Activated naive CD4-positive, alpha-beta T cell treated with anti-CD3 and anti-CD28 coated beads, Interleukin-2, amount 50 U/mL, for 24 hours (primary cell): ENCODE measurements around the gene PRR16.
"Not testable (repeated sequence)": the region's sequence is repeated elsewhere in the genome, so short reads cannot be mapped to it uniquely, and the experiment has no call there.

Experiments used
- H3K27ac Mint-ChIP-seq: one replicate; pipeline ENCODE4 v1.8.0; 2021; ENCODE audit warnings: mild to moderate bottlenecking, mixed read lengths
- H3K27me3 Mint-ChIP-seq: one replicate; pipeline ENCODE4 v1.8.0; 2021; ENCODE audit warnings: mixed read lengths
- H3K36me3 Mint-ChIP-seq: one replicate; pipeline ENCODE4 v1.8.0; 2021; ENCODE audit warnings: mixed read lengths
- H3K4me1 Mint-ChIP-seq: one replicate; pipeline ENCODE4 v1.8.0; 2021; ENCODE audit warnings: mixed read lengths
- H3K4me3 Mint-ChIP-seq: one replicate; pipeline ENCODE4 v1.8.0; 2021; ENCODE audit warnings: mild to moderate bottlenecking, mixed read lengths
- H3K9me3 Mint-ChIP-seq: one replicate; pipeline ENCODE4 v1.8.0; 2021; ENCODE audit warnings: mixed read lengths

The PRR16 gene

DNA sequence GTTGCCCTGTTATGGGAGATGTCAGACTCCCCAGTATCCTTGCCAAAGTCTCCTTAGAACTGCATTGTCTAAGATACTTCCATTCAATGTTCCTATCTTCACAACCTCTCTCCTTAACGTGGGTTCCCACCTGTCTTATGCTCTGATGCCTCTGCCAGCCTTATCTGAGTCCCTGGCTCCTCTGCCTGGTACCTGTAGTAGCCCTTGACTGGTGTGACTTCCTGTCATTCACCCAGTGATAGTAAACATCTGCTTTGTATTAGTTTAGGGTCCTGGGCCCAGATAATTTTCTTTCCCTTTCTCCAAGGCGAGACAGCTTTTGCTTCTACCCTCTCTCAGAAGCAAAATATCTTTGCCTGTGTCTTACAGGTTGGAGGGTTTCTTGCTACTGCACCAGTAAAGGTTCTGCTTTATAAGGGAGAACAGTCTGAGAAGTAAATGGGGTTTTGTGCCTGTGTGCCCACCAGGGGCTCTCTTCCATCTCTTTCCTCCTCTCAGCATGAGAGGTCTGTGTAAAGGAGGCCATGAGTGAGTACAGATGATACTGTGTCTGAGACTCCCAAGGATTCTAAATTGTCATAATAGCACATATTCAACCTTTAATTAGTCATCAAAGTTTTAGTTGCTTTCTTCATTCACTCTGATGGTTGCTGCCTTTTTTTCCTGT, 220.8 kb downstream of the PRR16 start:
- H3K36me3 Mint-ChIP-seq: no peaks in the 10 kb centered on the region
- H3K4me1 Mint-ChIP-seq: no peaks in the 10 kb centered on the region
- H3K27me3 Mint-ChIP-seq: no peaks in the 10 kb centered on the region
- H3K4me3 Mint-ChIP-seq: no peak overlapping the region
- H3K9me3 Mint-ChIP-seq: peaks cover 9% of the 10 kb centered on the region
- no peak overlapping the region for H3K27ac Mint-ChIP-seq

DNA sequence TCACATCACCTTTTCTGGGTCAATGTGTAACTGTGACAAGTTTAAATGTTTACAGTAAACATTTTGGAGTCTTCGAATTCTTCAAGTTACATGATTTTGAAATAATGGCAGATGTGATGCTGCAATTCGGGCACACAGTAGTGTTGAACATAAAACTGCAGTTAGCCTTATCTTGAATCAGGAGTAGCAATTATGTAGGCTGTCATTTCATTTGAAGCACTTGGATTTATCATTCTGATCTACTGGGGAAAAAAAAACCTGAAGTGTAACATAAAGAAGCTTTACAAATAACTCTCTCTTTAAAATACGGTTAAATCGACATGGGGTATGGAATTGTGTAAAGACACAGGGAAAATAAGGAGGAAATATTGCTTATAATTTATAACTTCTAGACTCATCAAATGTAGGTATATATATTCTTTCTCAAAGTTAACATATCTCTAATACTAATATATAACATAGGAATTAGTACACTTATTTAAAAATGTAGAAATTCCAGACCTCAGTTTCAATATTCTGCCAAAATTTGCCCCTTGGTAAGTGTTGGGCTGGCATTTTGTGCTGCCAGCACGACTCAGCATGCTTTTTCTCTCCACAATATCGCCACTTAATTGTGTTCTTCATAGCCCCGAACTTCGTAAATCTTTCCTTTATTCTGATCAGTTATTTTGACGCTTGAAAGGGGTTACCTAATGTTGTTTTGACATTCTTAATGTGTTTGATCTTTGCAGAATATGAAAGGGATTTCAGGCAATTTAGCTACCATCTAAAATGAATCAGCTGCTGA, 226.7 kb downstream of the PRR16 start:
- no peak overlapping the region for H3K4me3 Mint-ChIP-seq
- H3K27ac Mint-ChIP-seq: no peak overlapping the region
- no peaks in the 10 kb centered on the region for H3K27me3 Mint-ChIP-seq
- no peaks in the 10 kb centered on the region for H3K4me1 Mint-ChIP-seq
- no peaks in the 10 kb centered on the region for H3K9me3 Mint-ChIP-seq
- H3K36me3 Mint-ChIP-seq: no peaks in the 10 kb centered on the region

DNA sequence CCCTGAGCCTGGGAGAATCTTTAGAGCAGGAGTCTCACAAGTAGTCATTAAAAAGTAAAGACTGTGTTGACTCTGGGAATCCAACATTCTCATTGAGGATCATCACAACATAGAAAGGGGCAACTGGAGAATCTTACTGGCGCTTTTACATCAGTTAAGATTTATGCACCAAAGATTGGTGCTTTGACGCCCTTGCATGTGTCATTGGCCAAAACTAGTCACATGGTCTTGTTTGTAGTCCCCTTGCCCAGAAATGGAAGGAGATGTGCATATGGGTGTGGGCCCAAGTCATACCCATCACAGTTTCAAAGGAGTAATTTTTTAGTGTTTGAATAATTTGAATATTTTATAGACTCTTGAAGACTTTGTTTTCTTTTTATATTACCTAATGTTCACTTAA, 228.2 kb downstream of the PRR16 start:
- H3K27ac Mint-ChIP-seq: no peak overlapping the region
- H3K4me3 Mint-ChIP-seq: no peak overlapping the region
- H3K27me3 Mint-ChIP-seq: no peaks in the 10 kb centered on the region
- no peaks in the 10 kb centered on the region for H3K4me1 Mint-ChIP-seq
- no peaks in the 10 kb centered on the region for H3K36me3 Mint-ChIP-seq
- no peaks in the 10 kb centered on the region for H3K9me3 Mint-ChIP-seq

DNA sequence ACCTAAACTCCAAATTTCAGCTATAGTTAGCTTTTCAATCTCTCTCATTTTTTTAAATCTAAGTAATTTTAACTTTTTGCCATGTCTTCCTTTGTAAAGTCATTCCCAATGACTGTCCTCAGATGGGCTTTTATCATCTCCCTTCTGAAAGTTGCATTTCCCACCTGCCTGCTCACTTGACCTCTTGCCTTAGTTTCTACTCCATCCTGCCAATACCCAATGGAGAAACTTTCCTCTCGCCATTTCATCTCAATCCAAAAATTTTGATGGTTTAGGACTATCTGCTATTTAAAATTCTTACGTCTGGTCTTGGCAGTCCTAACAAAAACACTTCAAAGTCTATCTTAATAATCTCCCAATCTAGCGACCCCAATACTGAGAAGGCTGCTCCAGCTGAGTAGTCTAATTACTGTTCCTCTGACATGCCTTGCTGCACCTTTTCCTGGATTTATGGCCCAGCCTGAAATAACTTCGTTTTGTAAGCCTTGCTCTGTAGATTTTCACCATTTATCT, 231.3 kb downstream of the PRR16 start:
- Mint-ChIP-seq H3K4me1 (no peaks in the 10 kb centered on the region), H3K27me3 (no peaks in the 10 kb centered on the region), H3K9me3 (no peaks in the 10 kb centered on the region), H3K4me3 (no peak overlapping the region), H3K36me3 (no peaks in the 10 kb centered on the region), H3K27ac (no peak overlapping the region)

DNA sequence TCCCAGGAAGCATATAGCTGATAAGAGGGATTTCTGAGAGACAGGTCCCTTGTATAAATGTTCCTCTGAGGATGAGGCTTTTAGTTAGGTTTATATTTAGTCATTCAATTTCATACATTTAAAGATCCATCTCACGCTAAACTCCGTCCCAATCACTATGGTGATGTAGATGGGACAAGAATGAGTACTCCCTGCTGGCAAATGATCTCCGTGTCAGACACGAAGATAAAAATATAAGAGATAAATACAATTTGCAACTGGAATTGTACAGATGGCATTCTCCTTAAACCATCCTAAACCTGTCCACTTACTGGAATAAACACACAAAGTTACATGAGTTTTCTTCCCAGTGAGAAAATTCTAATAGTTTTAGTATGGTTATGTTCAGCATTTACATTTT, 233.0 kb downstream of the PRR16 start:
- no peaks in the 10 kb centered on the region for H3K4me1 Mint-ChIP-seq
- H3K4me3 Mint-ChIP-seq: no peak overlapping the region
- no peak overlapping the region for H3K27ac Mint-ChIP-seq
- no peaks in the 10 kb centered on the region for H3K27me3 Mint-ChIP-seq
- no peaks in the 10 kb centered on the region for H3K36me3 Mint-ChIP-seq
- H3K9me3 Mint-ChIP-seq: no peaks in the 10 kb centered on the region

DNA sequence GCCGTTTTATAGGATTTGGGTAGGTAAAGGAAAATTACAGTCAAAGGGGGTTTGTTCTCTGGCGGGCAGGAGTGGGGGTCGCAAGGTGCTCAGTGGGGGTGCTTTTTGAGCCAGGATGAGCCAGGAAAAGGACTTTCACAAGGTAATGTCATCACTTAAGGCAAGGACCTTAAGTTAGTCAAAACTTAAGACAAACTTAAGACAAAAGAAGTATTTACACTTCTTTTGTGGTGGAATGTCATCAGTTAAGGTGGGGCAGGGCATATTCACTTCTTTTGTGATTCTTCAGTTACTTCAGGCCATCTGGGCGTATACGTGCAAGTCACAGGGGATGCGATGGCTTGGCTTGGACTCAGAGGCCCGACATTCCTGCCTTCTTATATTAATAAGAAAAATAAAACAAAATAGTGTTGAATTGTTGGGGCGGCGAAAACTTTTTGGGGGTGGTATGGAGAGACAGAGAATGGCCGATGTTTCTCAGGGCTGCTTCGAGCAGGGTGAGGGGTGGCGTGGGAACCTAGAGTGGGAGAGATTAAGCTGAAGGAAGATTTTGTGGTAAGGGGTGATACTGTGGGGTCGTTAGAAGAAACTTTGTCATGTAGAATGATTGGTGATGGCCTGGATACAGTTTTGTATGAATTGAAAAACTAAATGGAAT, 233.7 kb downstream of the PRR16 start:
- H3K27me3 Mint-ChIP-seq, H3K27ac Mint-ChIP-seq, H3K4me3 Mint-ChIP-seq, H3K36me3 Mint-ChIP-seq, H3K9me3 Mint-ChIP-seq, H3K4me1 Mint-ChIP-seq: not testable (repeated sequence)

DNA sequence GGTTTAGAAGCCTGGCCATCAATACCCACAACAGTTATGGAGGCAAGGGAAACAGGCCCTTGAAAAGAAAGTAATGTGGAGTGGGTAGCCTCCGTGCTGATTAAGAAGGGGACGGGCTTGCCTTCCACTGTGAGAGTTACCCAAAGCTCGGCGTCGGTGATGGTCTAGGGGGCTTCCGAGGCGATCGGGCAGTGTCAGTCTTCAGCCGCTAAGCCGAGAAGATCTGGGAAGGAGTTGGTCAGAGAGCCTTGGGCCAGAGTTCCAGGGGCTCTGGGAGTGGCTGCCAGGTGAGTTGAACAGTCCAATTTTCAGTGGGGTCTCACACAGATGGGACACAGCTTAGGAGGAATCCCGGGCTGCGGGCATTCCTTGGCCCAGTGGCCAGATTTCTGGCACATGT, 236.6 kb downstream of the PRR16 start:
- not testable (repeated sequence) for H3K36me3 Mint-ChIP-seq, H3K27ac Mint-ChIP-seq, H3K4me3 Mint-ChIP-seq, H3K4me1 Mint-ChIP-seq, H3K9me3 Mint-ChIP-seq, H3K27me3 Mint-ChIP-seq

DNA sequence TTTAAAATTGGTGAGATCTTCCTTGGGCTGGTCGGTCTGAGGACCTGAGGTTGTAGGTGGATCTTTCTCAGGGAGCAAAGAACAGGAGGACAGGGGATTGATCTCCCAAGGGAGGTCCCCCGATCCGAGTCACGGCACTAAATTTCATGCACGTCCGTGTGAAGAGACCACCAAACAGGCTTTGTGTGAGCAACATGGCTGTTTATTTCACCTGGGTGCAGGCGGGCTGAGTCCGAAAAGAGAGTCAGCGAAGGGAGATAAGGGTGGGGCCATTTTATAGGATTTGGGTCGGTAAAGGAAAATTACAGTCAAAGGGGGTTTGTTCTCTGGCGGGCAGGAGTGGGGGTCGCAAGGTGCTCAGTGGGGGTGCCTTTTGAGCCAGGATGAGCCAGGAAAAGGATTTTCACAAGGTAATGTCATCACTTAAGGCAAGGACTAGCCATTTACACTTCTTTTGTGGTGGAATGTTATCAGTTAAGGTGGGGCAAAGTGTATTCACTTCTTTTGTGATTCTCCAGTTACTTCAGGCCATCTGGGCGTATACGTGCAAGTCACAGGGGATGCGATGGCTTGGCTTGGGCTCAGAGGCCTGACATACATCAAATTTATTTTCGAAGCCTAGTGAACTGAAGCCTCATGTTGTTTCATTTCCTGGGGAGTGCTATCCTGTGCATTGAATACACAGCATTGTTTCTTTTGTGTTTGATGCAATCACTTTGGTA, 238.9 kb downstream of the PRR16 start:
- H3K27ac Mint-ChIP-seq, H3K9me3 Mint-ChIP-seq, H3K27me3 Mint-ChIP-seq, H3K36me3 Mint-ChIP-seq, H3K4me3 Mint-ChIP-seq, H3K4me1 Mint-ChIP-seq: not testable (repeated sequence)

DNA sequence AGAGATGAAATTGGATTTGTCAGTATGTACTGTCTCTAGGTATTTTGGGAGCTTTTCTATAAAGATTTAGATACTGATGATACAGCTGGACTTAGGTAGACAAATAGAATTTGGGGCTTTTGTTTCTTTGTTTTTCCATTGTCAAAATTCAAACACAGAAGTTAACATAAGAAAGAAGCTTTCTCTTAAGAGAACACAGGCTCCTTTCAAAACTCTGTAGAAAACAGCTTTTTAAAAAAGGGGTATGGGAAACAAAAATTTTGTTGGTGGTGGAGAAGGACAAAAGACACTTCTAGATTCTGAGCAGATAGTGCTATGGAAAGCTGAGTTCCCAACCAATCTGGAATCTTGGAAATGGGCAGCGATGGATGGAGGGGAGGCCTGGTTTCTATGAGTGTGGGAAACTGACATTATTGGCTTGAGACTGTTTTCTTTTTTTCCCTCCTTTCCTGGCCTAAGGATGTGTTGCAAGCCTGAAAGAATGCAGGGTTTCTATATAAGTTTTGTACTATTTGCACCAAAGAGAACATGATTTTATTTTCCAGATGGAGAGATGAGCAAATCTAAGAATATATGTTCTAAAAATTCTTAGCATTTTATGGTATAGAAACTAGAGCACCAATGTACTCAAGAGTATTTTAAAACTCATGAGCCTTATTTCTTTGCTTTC, 240.0 kb downstream of the PRR16 start:
- H3K27ac Mint-ChIP-seq: no peak overlapping the region

DNA sequence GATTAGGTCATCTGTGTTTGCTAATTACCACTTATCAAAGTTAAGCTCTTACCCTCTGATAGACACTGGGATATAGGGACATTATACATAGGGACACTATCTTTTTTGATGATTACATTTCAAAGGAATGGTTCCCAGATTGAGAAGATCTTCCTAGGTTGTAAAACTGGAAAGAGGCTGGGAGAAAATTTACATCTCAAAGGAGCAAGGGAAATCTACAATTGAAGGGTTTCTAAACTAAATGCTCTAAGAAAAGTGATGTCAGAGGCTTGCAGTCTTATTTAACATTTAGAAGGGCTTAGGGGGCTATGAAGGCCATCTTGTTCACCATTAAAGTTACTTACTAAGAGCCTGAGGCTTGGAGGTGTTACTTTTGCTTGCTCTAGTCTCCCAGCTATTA, 242.8 kb downstream of the PRR16 start:
- H3K9me3 Mint-ChIP-seq: peaks cover 4% of the 10 kb centered on the region
- H3K36me3 Mint-ChIP-seq: no peaks in the 10 kb centered on the region
- no peaks in the 10 kb centered on the region for H3K27me3 Mint-ChIP-seq
- no peak overlapping the region for H3K27ac Mint-ChIP-seq
- H3K4me1 Mint-ChIP-seq: no peaks in the 10 kb centered on the region
- H3K4me3 Mint-ChIP-seq: no peak overlapping the region

More for the DNA sequence above, 240.0 kb downstream of the PRR16 start:
- Mint-ChIP-seq H3K36me3 (no peaks in the 10 kb centered on the region), H3K4me1 (no peaks in the 10 kb centered on the region), H3K4me3 (no peak overlapping the region), H3K27me3 (no peaks in the 10 kb centered on the region), H3K9me3 (peaks cover 4% of the 10 kb centered on the region)

DNA sequence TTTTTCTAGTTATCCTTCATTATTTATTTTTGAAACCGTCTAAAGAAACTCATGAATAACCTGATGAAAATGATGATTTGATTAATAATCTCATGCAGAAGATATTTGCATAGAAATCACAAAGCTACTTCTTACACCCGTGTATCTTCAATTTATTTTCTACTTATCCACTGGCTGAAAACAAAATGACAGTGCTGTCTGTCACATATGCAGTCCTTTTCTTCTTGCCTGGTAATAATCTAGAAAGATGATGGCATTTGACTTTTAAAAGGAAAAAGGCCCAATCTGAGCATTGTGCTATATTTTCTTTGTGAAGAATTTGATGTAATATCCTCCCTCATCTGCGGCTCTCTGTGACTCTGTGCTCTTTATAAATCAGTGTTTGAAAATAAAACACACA, 253.3 kb downstream of the PRR16 start:
- H3K4me3 Mint-ChIP-seq: no peak overlapping the region
- H3K27me3 Mint-ChIP-seq: no peaks in the 10 kb centered on the region
- no peaks in the 10 kb centered on the region for H3K4me1 Mint-ChIP-seq
- no peak overlapping the region for H3K27ac Mint-ChIP-seq
- H3K36me3 Mint-ChIP-seq: no peaks in the 10 kb centered on the region
- H3K9me3 Mint-ChIP-seq: peaks cover 8% of the 10 kb centered on the region

DNA sequence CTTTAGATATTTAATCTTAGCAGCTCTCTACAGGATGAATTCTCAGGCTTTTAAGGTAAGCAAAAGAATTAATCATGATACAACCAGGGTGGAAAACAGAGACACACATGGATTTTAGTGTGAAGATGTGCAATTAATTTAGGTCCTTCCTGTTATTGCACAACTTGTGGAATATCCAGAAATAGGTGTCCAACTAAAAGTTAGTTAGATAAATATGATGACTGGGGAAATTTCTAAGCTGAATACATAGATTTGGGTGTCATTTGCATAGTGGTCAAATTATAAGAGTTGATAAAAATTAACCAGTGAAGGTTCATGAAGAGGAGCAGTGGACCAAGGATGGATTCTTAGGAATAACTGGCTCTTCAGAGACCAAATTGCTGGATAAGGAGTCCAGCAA, 266.1 kb downstream of the PRR16 start:
- H3K36me3 Mint-ChIP-seq: no peaks in the 10 kb centered on the region
- no peak overlapping the region for H3K4me3 Mint-ChIP-seq
- no peak overlapping the region for H3K27ac Mint-ChIP-seq
- H3K27me3 Mint-ChIP-seq: no peaks in the 10 kb centered on the region
- peaks cover 5% of the 10 kb centered on the region for H3K9me3 Mint-ChIP-seq
- no peaks in the 10 kb centered on the region for H3K4me1 Mint-ChIP-seq

DNA sequence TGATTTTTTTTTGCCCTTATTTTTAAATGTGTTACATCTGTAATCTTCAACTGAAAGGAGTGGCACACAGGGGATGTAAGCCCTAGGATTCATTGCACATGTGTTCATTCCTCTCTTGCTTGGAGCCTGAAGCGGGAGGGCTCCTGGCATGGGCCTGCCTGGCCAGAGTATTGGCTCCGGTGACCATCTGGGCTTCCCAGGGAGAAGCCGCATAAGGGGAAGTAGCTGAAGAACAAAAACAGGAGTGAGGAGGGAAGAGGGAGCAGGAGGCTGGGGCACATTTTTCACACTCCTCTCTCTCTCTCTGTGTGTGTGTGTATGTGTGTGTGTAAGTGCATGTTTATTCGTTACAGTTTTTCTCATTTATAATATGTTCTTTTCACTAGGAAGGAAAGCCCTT, 269.9 kb downstream of the PRR16 start:
- Mint-ChIP-seq H3K27ac (no peak overlapping the region), H3K4me1 (no peaks in the 10 kb centered on the region), H3K4me3 (no peak overlapping the region), H3K27me3 (no peaks in the 10 kb centered on the region), H3K9me3 (peaks cover 13% of the 10 kb centered on the region), H3K36me3 (no peaks in the 10 kb centered on the region)

DNA sequence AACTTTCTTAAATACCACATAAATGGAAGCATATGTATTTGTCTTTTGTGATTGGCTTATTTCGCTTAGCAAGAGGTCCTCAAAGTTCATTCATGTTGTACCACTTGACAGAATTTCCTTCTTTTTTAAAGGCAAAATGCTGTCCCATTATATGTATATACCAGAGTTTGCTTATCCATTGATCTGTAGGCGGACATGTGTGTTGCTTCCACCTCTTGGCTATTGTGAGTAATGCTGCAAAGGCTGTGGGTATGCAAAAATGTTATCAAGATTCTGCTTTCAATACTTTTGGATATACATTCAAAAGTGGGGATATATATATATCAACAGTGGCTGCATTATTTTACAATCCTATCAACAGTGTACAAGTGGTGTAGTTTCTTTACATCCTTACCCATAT, 271.0 kb downstream of the PRR16 start:
- Mint-ChIP-seq H3K36me3 (no peaks in the 10 kb centered on the region), H3K4me3 (no peak overlapping the region), H3K4me1 (no peaks in the 10 kb centered on the region), H3K27me3 (no peaks in the 10 kb centered on the region), H3K9me3 (peaks cover 13% of the 10 kb centered on the region), H3K27ac (no peak overlapping the region)
